Body of pancreas (tissue), 4 donors: Measurements from ENCODE around the gene ZFAND3. TPM values are rescaled to one million over a fixed set of nuclear protein-coding genes. Genes with fewer than 3 reads are reported as not detected.

Experiments
- ATAC-seq: fragments of 150-250 bp; one replicate; pipeline ENCODE4 v1.9.1; 2016
- DNase-seq, 4 donors: peaks; one replicate each; pipeline ENCODE4 v3.0.0-alpha.2; 2019
- H3K27ac ChIP-seq, 4 donors: fragments of 200-600 bp; sonication (generic); 1 replicate in 3 of 4; 2 replicates in 1 of 4; pipeline versions ENCODE4 v1.5.1 to v1.6.1; 2016 to 2019; ENCODE audit warnings: mild to moderate bottlenecking in 1 of 4, mixed read lengths in 1 of 4, moderate library complexity in 1 of 4
- H3K27me3 ChIP-seq, 2 donors: fragments of 200-600 bp; sonication (generic); one replicate each; pipeline ENCODE4 v1.6.0; 2016; ENCODE audit warnings: mild to moderate bottlenecking in 1 of 2
- H3K36me3 ChIP-seq, 2 donors: fragments of 200-600 bp; sonication (generic); replicated peaks in 1 of 2; 2 replicates each; pipeline ENCODE4 v1.5.1; 2016; ENCODE audit warnings: low read depth in 2 of 2; ENCODE audit not compliant: insufficient read depth in 1 of 2
- H3K4me1 ChIP-seq: fragments of 200-600 bp; sonication (generic); one replicate; pipeline ENCODE4 v1.6.0; 2016
- H3K4me3 ChIP-seq, 2 donors: fragments of 200-600 bp; sonication (generic); 1 replicate in 1 of 2; 2 replicates in 1 of 2; pipeline ENCODE4 v1.5.1; 2016 to 2019
- H3K9me3 ChIP-seq, 3 donors: fragments of 200-600 bp; sonication (generic); 1 replicate in 2 of 3; 2 replicates in 1 of 3; pipeline ENCODE4 v1.5.1; 2016
- POLR2A ChIP-seq, 3 donors: fragments of 450-650 bp; IDR thresholded peaks; one replicate each; pipeline ENCODE4 v1.6.1; 2016; ENCODE audit warnings: antibody characterized with exemption in 3 of 3, mild to moderate bottlenecking in 2 of 3
- WGBS, 2 donors: methylation state at CpG; one replicate each; pipeline ENCODE4 v1.1.5; 2017; 5-methylcytosine and 5-hydroxymethylcytosine counted together
- intact Hi-C: fragments of 100-400 bp; cut with DNase I; formaldehyde crosslinking; loops from one replicate; pipeline ENCODE4 v1.15.1; 2023
- total RNA-seq, 2 donors: library from RNA; depleted of rRNA; stranded (reverse); fragments of >200 nt; gene quantifications; one replicate each; pipeline ENCODE4 v1.1.0, GENCODE V29; 2016
- TF ChIP-seq, protein P1 (sequence below), 7 experiments: fragments of 450-650 bp in 4 of 7; fragments of 200-600 bp in 3 of 7; sonication (generic) in 3 of 7; IDR thresholded peaks; one replicate each; pipeline ENCODE4 v1.5.1; 2016 to 2019; ENCODE audit warnings: antibody characterized with exemption in 7 of 7

The ZFAND3 gene
- total RNA-seq, 2 donors from 2014 or later = 20.8 to 27.0 TPM

DNA sequence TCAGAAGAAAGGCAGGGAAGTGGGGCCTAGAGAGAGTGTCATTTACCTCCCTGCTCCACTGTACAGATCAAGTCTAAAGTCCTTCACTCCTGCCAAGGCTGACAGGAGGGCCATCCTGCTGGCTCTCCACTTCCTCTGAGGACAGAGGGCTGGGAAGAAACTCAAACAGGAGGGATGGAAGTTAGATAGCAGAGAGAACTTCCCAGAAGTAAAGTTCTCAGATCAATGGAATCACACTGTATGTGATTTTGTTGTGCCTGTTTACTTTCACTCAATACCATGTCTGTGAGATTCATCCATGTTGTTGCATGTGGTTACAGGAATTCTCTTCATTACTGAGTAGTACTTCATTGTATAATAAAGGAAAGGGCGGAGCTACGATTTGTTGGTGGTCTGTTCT is 32.3 kb upstream of the ZFAND3 start:
- TF ChIP-seq POLR2A (IDR thresholded peaks at IDR 0.05) = no peak
- TF ChIP-seq, protein P1, sequence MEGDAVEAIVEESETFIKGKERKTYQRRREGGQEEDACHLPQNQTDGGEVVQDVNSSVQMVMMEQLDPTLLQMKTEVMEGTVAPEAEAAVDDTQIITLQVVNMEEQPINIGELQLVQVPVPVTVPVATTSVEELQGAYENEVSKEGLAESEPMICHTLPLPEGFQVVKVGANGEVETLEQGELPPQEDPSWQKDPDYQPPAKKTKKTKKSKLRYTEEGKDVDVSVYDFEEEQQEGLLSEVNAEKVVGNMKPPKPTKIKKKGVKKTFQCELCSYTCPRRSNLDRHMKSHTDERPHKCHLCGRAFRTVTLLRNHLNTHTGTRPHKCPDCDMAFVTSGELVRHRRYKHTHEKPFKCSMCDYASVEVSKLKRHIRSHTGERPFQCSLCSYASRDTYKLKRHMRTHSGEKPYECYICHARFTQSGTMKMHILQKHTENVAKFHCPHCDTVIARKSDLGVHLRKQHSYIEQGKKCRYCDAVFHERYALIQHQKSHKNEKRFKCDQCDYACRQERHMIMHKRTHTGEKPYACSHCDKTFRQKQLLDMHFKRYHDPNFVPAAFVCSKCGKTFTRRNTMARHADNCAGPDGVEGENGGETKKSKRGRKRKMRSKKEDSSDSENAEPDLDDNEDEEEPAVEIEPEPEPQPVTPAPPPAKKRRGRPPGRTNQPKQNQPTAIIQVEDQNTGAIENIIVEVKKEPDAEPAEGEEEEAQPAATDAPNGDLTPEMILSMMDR (IDR thresholded peaks at IDR 0.05) = no peak
- H3K4me1 ChIP-seq = peaks cover 34% of the 10 kb centered on the region
- DNase-seq (no peak), ATAC-seq (no peak)
- H3K4me3 ChIP-seq = no peak overlapping the region
- intact Hi-C loops = loop anchor here (10.0 kb wide), 1 partner anchor 698 kb away; no protein-coding TSS in a partner anchor
- 77 to 80% methylated on average over 2 of the region's 2 CpGs for WGBS, 2 donors
- H3K9me3 ChIP-seq = no peaks in the 10 kb centered on the region
- H3K36me3 ChIP-seq = no peaks in the 10 kb centered on the region
- no peak overlapping the region for H3K27ac ChIP-seq
- H3K27me3 ChIP-seq = no peaks in the 10 kb centered on the region

DNA sequence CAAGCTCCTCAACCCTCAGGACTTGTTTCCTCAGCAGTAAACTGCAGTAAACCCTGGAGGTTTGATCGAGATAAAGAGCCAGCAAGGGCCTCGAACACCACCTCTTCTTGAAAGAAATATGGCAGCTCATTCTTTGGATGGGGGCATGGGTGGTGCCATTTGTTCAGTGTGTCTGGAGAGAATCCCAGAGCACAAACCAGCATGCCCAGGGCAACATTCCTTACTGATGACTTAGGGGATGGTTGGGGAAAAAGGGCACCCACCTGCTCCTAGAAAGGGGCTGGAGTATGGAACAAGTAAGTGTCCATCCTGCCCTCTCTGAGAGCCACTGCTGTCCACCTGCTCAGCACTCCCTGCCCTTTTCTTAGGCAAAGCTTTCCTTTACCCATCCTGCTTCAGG is 31.3 kb upstream of the ZFAND3 start:
- intact Hi-C loops = loop anchor here (10.0 kb wide), 1 partner anchor 697 kb away; no protein-coding TSS in a partner anchor
- no peak for ATAC-seq
- WGBS, 2 donors = 74 to 85% methylated on average over 2 of the region's 2 CpGs

DNA sequence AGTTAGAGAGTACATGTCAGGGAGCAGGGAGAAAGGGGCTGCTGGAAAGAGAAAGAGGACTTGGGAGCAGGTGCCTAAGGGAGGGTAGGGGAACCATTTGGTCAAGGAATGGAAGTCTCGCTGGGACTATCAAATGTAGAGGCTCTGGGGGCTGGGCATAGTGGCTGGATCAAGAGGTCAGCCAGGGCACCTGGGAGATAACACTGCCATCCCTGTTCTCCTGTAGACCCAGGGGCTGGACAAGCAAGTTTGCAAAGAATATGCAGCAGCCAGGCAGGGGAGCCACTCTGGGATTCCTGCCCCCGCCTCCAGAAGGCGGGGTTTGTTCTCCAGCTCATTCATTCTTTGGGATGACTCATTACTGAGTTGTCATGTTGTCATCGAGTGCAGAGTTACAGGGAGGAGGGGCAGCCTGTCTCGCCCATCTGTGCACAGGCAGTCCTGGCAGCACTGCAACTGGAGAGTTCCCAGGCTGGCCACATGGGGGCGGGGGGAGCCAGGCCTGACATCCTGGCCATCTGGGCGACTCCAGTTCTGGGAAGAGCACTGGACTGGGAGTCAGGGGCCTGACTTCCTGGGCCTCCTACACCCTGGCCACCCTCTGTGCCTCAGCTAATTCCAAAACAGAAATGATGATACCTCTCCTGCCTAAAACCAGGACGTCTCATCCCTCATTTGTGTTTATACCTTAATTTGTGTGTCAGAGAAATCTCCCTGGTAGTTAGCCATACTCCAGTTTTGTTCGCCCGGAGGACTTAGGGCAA is 28.2 kb upstream of the ZFAND3 start:
- Histone ChIP-seq H3K4me3 (no peak overlapping the region), H3K36me3 (no peaks in the 10 kb centered on the region), H3K27ac (peak overlapping the region in 3 of 4 donors; percentile 30 to 51 (median 40)), H3K27me3 (no peaks in the 10 kb centered on the region), H3K4me1 (peaks cover 18% of the 10 kb centered on the region), H3K9me3 (no peaks in the 10 kb centered on the region)
- WGBS, 2 donors = 15 to 41% methylated on average over 3 to 10 of the region's 10 CpGs
- peak; percentile 100 for ATAC-seq
- DNase-seq = peak; percentile 92 to 96 (median 96)
- intact Hi-C loops = no loop called here
- TF ChIP-seq, protein P1 (IDR thresholded peaks at IDR 0.05) = peak; percentile 85 to 98 (median 96)
- TF ChIP-seq POLR2A (IDR thresholded peaks at IDR 0.05) = no peak

More for the DNA sequence above, 31.3 kb upstream of the ZFAND3 start:
- H3K36me3 ChIP-seq = no peaks in the 10 kb centered on the region
- no peak overlapping the region for H3K27ac ChIP-seq
- H3K9me3 ChIP-seq = no peaks in the 10 kb centered on the region
- no peak for TF ChIP-seq POLR2A (IDR thresholded peaks at IDR 0.05)
- TF ChIP-seq, protein P1 (IDR thresholded peaks at IDR 0.05) = no peak
- H3K4me1 ChIP-seq = peaks cover 31% of the 10 kb centered on the region
- H3K27me3 ChIP-seq = no peaks in the 10 kb centered on the region
- H3K4me3 ChIP-seq = no peak overlapping the region
- no peak for DNase-seq

DNA sequence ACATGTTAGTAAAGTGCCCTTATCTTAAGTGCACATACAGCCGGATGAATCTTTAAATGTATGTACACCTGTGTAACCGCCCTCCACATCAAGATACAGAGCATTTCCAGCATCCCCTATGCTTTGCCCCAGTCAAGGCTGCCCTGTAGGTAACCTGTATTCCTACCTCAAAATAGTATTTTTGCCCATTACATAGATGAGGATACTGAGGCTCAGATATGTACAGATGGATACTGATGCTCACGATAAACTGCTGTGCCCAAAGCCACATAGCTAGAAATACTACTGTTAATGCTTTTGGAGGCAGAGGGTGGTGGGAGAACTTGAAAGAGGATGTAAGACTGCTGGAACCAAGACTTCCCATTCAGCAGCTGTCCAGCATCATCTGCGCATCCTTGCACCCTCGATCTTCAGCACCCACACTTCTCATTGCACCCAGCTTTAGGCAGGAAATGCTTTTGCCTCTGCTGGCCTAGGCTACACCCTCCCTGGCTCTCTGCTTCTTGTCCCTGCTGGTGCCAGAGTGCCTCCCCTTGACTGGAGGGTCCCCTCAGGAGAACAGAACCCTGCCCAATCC is 27.0 kb upstream of the ZFAND3 start:
- no peak for DNase-seq
- Histone ChIP-seq H3K4me1 (peaks cover 21% of the 10 kb centered on the region), H3K27me3 (no peaks in the 10 kb centered on the region), H3K27ac (no peak overlapping the region), H3K36me3 (no peaks in the 10 kb centered on the region), H3K9me3 (no peaks in the 10 kb centered on the region), H3K4me3 (no peak overlapping the region)
- intact Hi-C loops = no loop called here
- 70 to 83% methylated on average over 5 of the region's 5 CpGs for WGBS, 2 donors
- no peak for ATAC-seq
- TF ChIP-seq, protein P1 (IDR thresholded peaks at IDR 0.05) = no peak
- TF ChIP-seq POLR2A (IDR thresholded peaks at IDR 0.05) = no peak
